ENCODE results near the gene DCLK1. TPM values are rescaled to one million over a fixed set of nuclear protein-coding genes. Genes with fewer than 3 reads are reported as not detected.

DCLK1 gene
- total and polyA plus RNA-seq, 7 donors: 0.98 to 15.1 (median 3.9) TPM

- H3K4me3 ChIP-seq: no peak overlapping the region
- H3K4me1 ChIP-seq: peaks cover 7% of the 10 kb centered on the region
- TF ChIP-seq CTCF (IDR thresholded peaks at IDR 0.05): no peak
- ATAC-seq (peak in 3 of 4 donors; percentile 59 to 77 (median 69)), DNase-seq (no peak)
- intact Hi-C loops (cut with DNase I): no loop called here
- no peaks in the 10 kb centered on the region for H3K27me3 ChIP-seq (ENCODE audit: insufficient read depth in 3 of 3, low read length in 2 of 3)
- WGBS, 3 donors: 35 to 47% (median 35%) methylated on average over 9 of the region's 9 CpGs
- H3K9me3 ChIP-seq: no peaks in the 10 kb centered on the region
- no peaks in the 10 kb centered on the region for H3K36me3 ChIP-seq (ENCODE audit: insufficient read depth in 1 of 2, low read depth in 1 of 2)
- H3K27ac ChIP-seq: no peak overlapping the region
Measured at GRCh38 chr13:35744566-35745178, 386.5 kb downstream of the DCLK1 start.

GRCh38 chr13:35744144-35744543 is 387.0 kb downstream of the DCLK1 start:
- Histone ChIP-seq H3K4me3 (no peak overlapping the region), H3K9me3 (no peaks in the 10 kb centered on the region), H3K27me3 (ENCODE audit: insufficient read depth in 3 of 3, low read length in 2 of 3) (no peaks in the 10 kb centered on the region), H3K36me3 (ENCODE audit: insufficient read depth in 1 of 2, low read depth in 1 of 2) (no peaks in the 10 kb centered on the region), H3K27ac (no peak overlapping the region), H3K4me1 (peaks cover 7% of the 10 kb centered on the region)
- intact Hi-C loops (cut with DNase I): no loop called here
- WGBS, 3 donors: 84 to 92% (median 91%) methylated on average over 2 of the region's 2 CpGs
- no peak for TF ChIP-seq CTCF (IDR thresholded peaks at IDR 0.05)
- DNase-seq: no peak
- no peak for ATAC-seq

- WGBS, 3 donors: 85 to 92% (median 87%) methylated on average over 3 of the region's 3 CpGs
- no peak overlapping the region for H3K27ac ChIP-seq
- TF ChIP-seq CTCF (IDR thresholded peaks at IDR 0.05): no peak
- no peak for ATAC-seq
- DNase-seq: no peak
- H3K36me3 ChIP-seq (ENCODE audit: insufficient read depth in 1 of 2, low read depth in 1 of 2): no peaks in the 10 kb centered on the region
- no peaks in the 10 kb centered on the region for H3K9me3 ChIP-seq
- no peak overlapping the region for H3K4me3 ChIP-seq
- intact Hi-C loops (cut with DNase I): no loop called here
- H3K4me1 ChIP-seq: peaks cover 7% of the 10 kb centered on the region
- H3K27me3 ChIP-seq (ENCODE audit: insufficient read depth in 3 of 3, low read length in 2 of 3): no peaks in the 10 kb centered on the region
Measured at GRCh38 chr13:35743165-35743564, 388.0 kb downstream of the DCLK1 start.

DNA sequence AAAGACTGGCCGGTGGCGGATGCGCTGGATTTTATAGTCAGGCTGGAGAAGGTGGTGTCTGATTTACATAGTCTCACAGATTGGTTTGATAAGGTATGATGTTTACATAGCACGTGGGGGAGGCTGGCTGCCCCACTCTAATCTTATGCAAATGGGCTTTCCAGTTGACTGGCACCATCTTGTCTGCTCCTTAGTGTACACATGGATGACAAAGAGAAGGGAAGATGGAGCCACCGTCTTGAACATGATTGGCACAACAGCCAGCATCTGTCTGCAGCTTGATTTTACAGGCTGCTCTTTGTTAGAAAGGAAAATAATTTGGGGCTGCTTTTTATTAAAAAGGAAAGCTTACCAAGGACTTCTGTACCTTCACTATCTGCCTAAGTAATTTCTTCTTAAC is 389.5 kb downstream of the DCLK1 start:
- intact Hi-C loops (cut with DNase I): no loop called here
- Histone ChIP-seq H3K4me3 (no peak overlapping the region), H3K4me1 (peaks cover 7% of the 10 kb centered on the region), H3K36me3 (ENCODE audit: insufficient read depth in 1 of 2, low read depth in 1 of 2) (no peaks in the 10 kb centered on the region), H3K27ac (no peak overlapping the region), H3K27me3 (ENCODE audit: insufficient read depth in 3 of 3, low read length in 2 of 3) (no peaks in the 10 kb centered on the region), H3K9me3 (no peaks in the 10 kb centered on the region)
- 81 to 92% (median 92%) methylated on average over 5 of the region's 5 CpGs for WGBS, 3 donors
- DNase-seq (no peak), ATAC-seq (no peak)
- TF ChIP-seq CTCF (IDR thresholded peaks at IDR 0.05): no peak

GRCh38 chr13:35736876-35737275 is 394.3 kb downstream of the DCLK1 start:
- no peaks in the 10 kb centered on the region for H3K27me3 ChIP-seq (ENCODE audit: insufficient read depth in 3 of 3, low read length in 2 of 3)
- no peaks in the 10 kb centered on the region for H3K36me3 ChIP-seq (ENCODE audit: insufficient read depth in 1 of 2, low read depth in 1 of 2)
- intact Hi-C loops (cut with DNase I): no loop called here
- H3K9me3 ChIP-seq: no peaks in the 10 kb centered on the region
- DNase-seq: no peak
- H3K27ac ChIP-seq: no peak overlapping the region
- 48 to 50% (median 49%) methylated on average over 2 of the region's 2 CpGs for WGBS, 3 donors
- no peak overlapping the region for H3K4me3 ChIP-seq
- no peak for TF ChIP-seq CTCF (IDR thresholded peaks at IDR 0.05)
- no peak for ATAC-seq
- H3K4me1 ChIP-seq: peaks cover 13% of the 10 kb centered on the region
